ENCODE results near the gene TANGO2. TPM values are rescaled to one million over a fixed set of nuclear protein-coding genes. Genes with fewer than 3 reads are reported as not detected.

TANGO2 gene
- total RNA-seq, 4 donors from 2014 or later: 31.7 to 56.7 (median 39.0) TPM

- no peak overlapping the region for H3K4me3 ChIP-seq
- peaks cover 0 to 78% (median 13%) of the 10 kb centered on the region in 3 donors for H3K36me3 ChIP-seq
- no peaks in the 10 kb centered on the region for H3K9me3 ChIP-seq
- DNase-seq (ENCODE audit: low spot score in 2 of 2): no peak
- WGBS, 2 donors: 87 to 89% methylated on average over 13 to 19 of the region's 27 CpGs
- TF ChIP-seq POLR2A (IDR thresholded peaks at IDR 0.05): no peak
- TF ChIP-seq EP300 (IDR thresholded peaks at IDR 0.05): no peak
- no peak for TF ChIP-seq CTCF (IDR thresholded peaks at IDR 0.05)
- H3K4me1 ChIP-seq: no peaks in the 10 kb centered on the region
- no peak overlapping the region for H3K27ac ChIP-seq
- H3K27me3 ChIP-seq: no peaks in the 10 kb centered on the region
Measured at GRCh38 chr22:20063271-20064139, 42.6 kb downstream of the TANGO2 start.

- H3K4me3 ChIP-seq: no peak overlapping the region
- WGBS, 2 donors: 75 to 80% methylated on average over 1 to 3 of the region's 3 CpGs
- peaks cover 0 to 72% (median 8%) of the 10 kb centered on the region in 3 donors for H3K36me3 ChIP-seq
- no peaks in the 10 kb centered on the region for H3K4me1 ChIP-seq
- H3K9me3 ChIP-seq: no peaks in the 10 kb centered on the region
- H3K27ac ChIP-seq: no peak overlapping the region
- TF ChIP-seq EP300 (IDR thresholded peaks at IDR 0.05) (no peak), CTCF (IDR thresholded peaks at IDR 0.05) (no peak), POLR2A (IDR thresholded peaks at IDR 0.05) (no peak)
- no peaks in the 10 kb centered on the region for H3K27me3 ChIP-seq
- DNase-seq (ENCODE audit: low spot score in 2 of 2): no peak
Measured at GRCh38 chr22:20064140-20064480, 43.2 kb downstream of the TANGO2 start.

- Histone ChIP-seq H3K9me3 (no peaks in the 10 kb centered on the region), H3K4me3 (no peak overlapping the region), H3K27me3 (no peaks in the 10 kb centered on the region), H3K27ac (no peak overlapping the region), H3K4me1 (no peaks in the 10 kb centered on the region), H3K36me3 (peaks cover 0 to 72% (median 8%) of the 10 kb centered on the region in 3 donors)
- WGBS, 2 donors: 85 to 92% methylated on average over 15 to 16 of the region's 18 CpGs
- no peak for DNase-seq (ENCODE audit: low spot score in 2 of 2)
- TF ChIP-seq EP300 (IDR thresholded peaks at IDR 0.05): no peak
- TF ChIP-seq CTCF (IDR thresholded peaks at IDR 0.05): no peak
- TF ChIP-seq POLR2A (IDR thresholded peaks at IDR 0.05): no peak
Measured at GRCh38 chr22:20064545-20065262, 43.8 kb downstream of the TANGO2 start.

- DNase-seq (ENCODE audit: low spot score in 2 of 2): no peak
- WGBS, 2 donors: 83 to 88% methylated on average over 13 to 14 of the region's 14 CpGs
- no peaks in the 10 kb centered on the region for H3K9me3 ChIP-seq
- H3K36me3 ChIP-seq: peaks cover 0 to 59% (median 8%) of the 10 kb centered on the region in 3 donors
- H3K27me3 ChIP-seq: no peaks in the 10 kb centered on the region
- no peak overlapping the region for H3K27ac ChIP-seq
- no peak overlapping the region for H3K4me3 ChIP-seq
- no peaks in the 10 kb centered on the region for H3K4me1 ChIP-seq
- no peak for TF ChIP-seq CTCF (IDR thresholded peaks at IDR 0.05)
- no peak for TF ChIP-seq POLR2A (IDR thresholded peaks at IDR 0.05)
- no peak for TF ChIP-seq EP300 (IDR thresholded peaks at IDR 0.05)
Measured at GRCh38 chr22:20065896-20066616, 45.1 kb downstream of the TANGO2 start.
